GM12891 (cell line): Measurements from ENCODE around the gene FLRT1.

Source experiments
- POLR2A ChIP-seq: IDR thresholded peaks from 2 replicates; pipeline ENCODE4 v1.6.1; 2011; ENCODE audit warnings: low read depth, low read length, control low read depth
- SPI1 ChIP-seq: IDR thresholded peaks from 2 replicates; pipeline ENCODE4 v1.6.1; 2011; ENCODE audit warnings: low read depth, low read length, control low read depth

GRCh38 chr11:64008914-64009633, 26.7 kb upstream of the FLRT1 start:
- TF ChIP-seq POLR2A (no peak), SPI1 (no peak)
